H1 (cell line): ENCODE measurements around the gene PIK3R1. TPM values are rescaled to one million over a fixed set of nuclear protein-coding genes. Genes with fewer than 3 reads are reported as not detected.

ENCODE experiments used
- CTCF ChIA-PET: fragments of 300-600 bp; sonication (Branson Sonifier 250); formaldehyde crosslinking; loops from one replicate; lab custom pipeline; 2021; ENCODE audit not compliant: partially characterized antibody; lab: Charles Lee
- POLR2A ChIA-PET: fragments of 300-600 bp; sonication (Branson Sonifier 250); formaldehyde crosslinking; loops from one replicate; lab custom pipeline; 2021; ENCODE audit warnings: inconsistent platforms; ENCODE audit not compliant: partially characterized antibody; lab: Charles Lee
- DNase-seq, 2 experiments: peaks; one replicate each; pipeline versions ENCODE4 v3.0.0 to v3.0.0-alpha.2; 2010 to 2022; ENCODE audit warnings: low spot score in 2 of 2, low read depth in 1 of 2, mixed read lengths in 1 of 2
- FAIRE-seq: peaks from 2 replicates; lab custom pipeline; 2011; peaks lifted over from hg19 to GRCh38; lab: Jason Lieb, UNC
- H2AFZ ChIP-seq: 2 replicates; pipeline ENCODE4 v1.8.1; 2012; ENCODE audit warnings: low read length, inconsistent platforms
- H2AK5ac ChIP-seq: 2 replicates; pipeline ENCODE4 v1.6.1; 2013; ENCODE audit warnings: low read depth, low read length
- H2BK120ac ChIP-seq: replicated peaks from 2 replicates; pipeline ENCODE3; 2013; ENCODE audit warnings: low read depth, low read length, inconsistent platforms
- H2BK12ac ChIP-seq: 2 replicates; pipeline ENCODE4 v1.6.1; 2013; ENCODE audit warnings: low read depth, low read length
- H2BK15ac ChIP-seq: 2 replicates; pipeline ENCODE4 v1.6.1; 2013; ENCODE audit warnings: low read length
- H2BK20ac ChIP-seq: 2 replicates; pipeline ENCODE4 v1.6.1; 2013; ENCODE audit warnings: low read length
- H2BK5ac ChIP-seq: 2 replicates; pipeline ENCODE4 v1.6.1; 2013; ENCODE audit warnings: low read depth, low read length
- H3K14ac ChIP-seq: 2 replicates; pipeline ENCODE4 v1.6.1; 2013; ENCODE audit warnings: inconsistent platforms; ENCODE audit not compliant: insufficient read length
- H3K18ac ChIP-seq: 2 replicates; pipeline ENCODE4 v1.6.1; 2013; ENCODE audit warnings: low read length; ENCODE audit errors: extremely low read depth
- H3K23ac ChIP-seq: 2 replicates; pipeline ENCODE4 v1.6.1; 2013; ENCODE audit warnings: inconsistent platforms; ENCODE audit not compliant: insufficient read length
- H3K23me2 ChIP-seq: 2 replicates; pipeline ENCODE4 v1.6.1; 2013; ENCODE audit warnings: low read depth, low read length
- H3K27ac ChIP-seq: 2 replicates; pipeline ENCODE4 v1.6.1; 2011; ENCODE audit warnings: low read depth, low read length, inconsistent platforms
- H3K27me3 ChIP-seq, 4 experiments: replicated peaks in 1 of 4; 1 replicate in 1 of 4; 2 replicates in 3 of 4; pipeline versions ENCODE4 v1.6.1 to v1.8.1; 2011 to 2013; ENCODE audit warnings: low read length in 3 of 4, mild to moderate bottlenecking in 3 of 4, inconsistent platforms in 2 of 4, mixed read lengths in 2 of 4, moderate library complexity in 1 of 4; ENCODE audit not compliant: control insufficient read depth in 3 of 4, insufficient read depth in 3 of 4; ENCODE audit errors: extremely low read depth in 1 of 4
- H3K36me3 ChIP-seq, 4 experiments: 2 replicates each; pipeline versions ENCODE4 v1.6.1 to v1.8.1; 2011 to 2013; ENCODE audit warnings: mild to moderate bottlenecking in 4 of 4, low read length in 3 of 4, moderate library complexity in 2 of 4, control low read depth in 1 of 4, inconsistent platforms in 1 of 4; ENCODE audit not compliant: insufficient read depth in 4 of 4, control insufficient read depth in 2 of 4
- H3K4ac ChIP-seq: replicated peaks from 2 replicates; pipeline ENCODE3; 2013; ENCODE audit warnings: low read length, low read depth, mixed read lengths, inconsistent platforms; ENCODE audit not compliant: insufficient read length
- H3K4me1 ChIP-seq, 4 experiments: replicated peaks in 1 of 4; 1 replicate in 1 of 4; 2 replicates in 3 of 4; pipeline versions ENCODE4 v1.6.1 to v1.8.1; 2011 to 2013; ENCODE audit warnings: low read length in 3 of 4, inconsistent platforms in 2 of 4, mixed read lengths in 1 of 4; ENCODE audit not compliant: insufficient read depth in 4 of 4, control insufficient read depth in 3 of 4
- H3K4me2 ChIP-seq, 2 experiments: 2 replicates each; pipeline versions ENCODE4 v1.6.1 to v1.8.1; 2011 to 2013; ENCODE audit warnings: low read depth in 2 of 2, low read length in 2 of 2, control low read depth in 1 of 2, inconsistent platforms in 1 of 2, mild to moderate bottlenecking in 1 of 2; ENCODE audit not compliant: insufficient read depth in 1 of 2
- H3K4me3 ChIP-seq, 4 experiments: fragments of 200-600, 300-600 bp in 1 of 4; sonication (generic), shearing (Covaris generic), sonication (Bioruptor Twin) in 1 of 4; 2 replicates each; pipeline versions ENCODE4 v1.5.1 to v1.8.1; 2011 to 2016; ENCODE audit warnings: low read length in 4 of 4, low read depth in 3 of 4, control low read depth in 2 of 4, inconsistent platforms in 2 of 4, mild to moderate bottlenecking in 2 of 4, mixed read lengths in 1 of 4, moderate library complexity in 1 of 4; ENCODE audit not compliant: insufficient read depth in 2 of 4; ENCODE audit errors: extremely low read depth in 1 of 4
- H3K56ac ChIP-seq: replicated peaks from 2 replicates; pipeline ENCODE3; 2013; ENCODE audit warnings: low read depth, mild to moderate bottlenecking, mixed read lengths, low read length, inconsistent platforms; ENCODE audit not compliant: insufficient read length
- H3K79me1 ChIP-seq: 2 replicates; pipeline ENCODE4 v1.6.1; 2013; ENCODE audit warnings: low read depth, low read length, control low read depth
- H3K79me2 ChIP-seq, 2 experiments: 2 replicates each; pipeline versions ENCODE4 v1.6.1 to v1.8.1; 2012 to 2013; ENCODE audit warnings: low read length in 2 of 2, mild to moderate bottlenecking in 2 of 2, inconsistent platforms in 1 of 2; ENCODE audit not compliant: insufficient read depth in 2 of 2, control insufficient read depth in 1 of 2
- H3K9ac ChIP-seq, 4 experiments: replicated peaks in 1 of 4; 1 replicate in 1 of 4; 2 replicates in 3 of 4; pipeline versions ENCODE4 v1.6.1 to v1.8.1; 2011 to 2013; ENCODE audit warnings: low read depth in 3 of 4, low read length in 3 of 4, control low read depth in 2 of 4, mild to moderate bottlenecking in 2 of 4, moderate library complexity in 2 of 4, inconsistent platforms in 1 of 4; ENCODE audit errors: extremely low read depth in 1 of 4
- H3K9me3 ChIP-seq, 2 experiments: 2 replicates each; pipeline versions ENCODE4 v1.6.1 to v1.8.1; 2012 to 2013; ENCODE audit warnings: mild to moderate bottlenecking in 2 of 2, moderate library complexity in 2 of 2, control low read depth in 1 of 2, inconsistent platforms in 1 of 2, low read depth in 1 of 2, low read length in 1 of 2, mixed read lengths in 1 of 2; ENCODE audit not compliant: insufficient read depth in 2 of 2
- H4K20me1 ChIP-seq, 2 experiments: replicated peaks in 1 of 2; 2 replicates each; pipeline versions ENCODE3 to v1.8.1; 2011 to 2013; ENCODE audit warnings: inconsistent platforms in 2 of 2, low read length in 2 of 2, mild to moderate bottlenecking in 1 of 2; ENCODE audit not compliant: insufficient read depth in 2 of 2, control insufficient read depth in 1 of 2
- H4K5ac ChIP-seq: 2 replicates; pipeline ENCODE4 v1.6.1; 2013; ENCODE audit warnings: low read length, low read depth, mixed read lengths, inconsistent platforms; ENCODE audit not compliant: insufficient read length
- H4K8ac ChIP-seq: 2 replicates; pipeline ENCODE4 v1.8.0; 2013; ENCODE audit warnings: mild to moderate bottlenecking, moderate library complexity, low read length, inconsistent platforms; ENCODE audit not compliant: insufficient read depth; ENCODE audit errors: extremely low read depth
- H4K91ac ChIP-seq: replicated peaks from 2 replicates; pipeline ENCODE3; 2013; ENCODE audit warnings: low read length, mixed read lengths, inconsistent platforms; ENCODE audit not compliant: insufficient read length
- SIX5 ChIP-seq: IDR thresholded peaks from 2 replicates; pipeline ENCODE4 v1.6.1; 2011; ENCODE audit warnings: mild to moderate bottlenecking, low read depth, low read length
- WGBS, 2 experiments: shearing (Covaris generic) in 1 of 2; methylation state at CpG; one replicate each; pipeline versions ENCODE4 v1.1.6 to v1.1.7; 2013 to 2015; ENCODE audit warnings: low lambda C conversion rate in 2 of 2, mixed read lengths in 2 of 2, inconsistent platforms in 1 of 2, low coverage in 1 of 2, missing lambda C conversion rate in 1 of 2; ENCODE audit not compliant: insufficient replicate concordance in 2 of 2, insufficient coverage in 1 of 2, insufficient read length in 1 of 2; ENCODE audit errors: extremely low coverage in 1 of 2, missing lambda C conversion rate in 1 of 2; 5-methylcytosine and 5-hydroxymethylcytosine counted together
- polyA plus RNA-seq, 7 experiments: library from polyadenylated mRNA; depleted of rRNA in 3 of 7; stranded (reverse) in 5 of 7; unstranded in 2 of 7; fragments of >200 nt in 5 of 7; fragments of 200-250 nt in 2 of 7; gene quantifications; 1 replicate in 5 of 7; 2 replicates in 1 of 7; 4 replicates in 1 of 7; pipeline versions ENCODE4 v1.2.1 to v1.2.3, GENCODE V29; 2011 to 2013; ENCODE audit warnings: missing spikeins in 2 of 7, mixed read lengths in 2 of 7
- total RNA-seq: library from RNA; stranded (reverse); fragmentation: NEBNext Ultra II Directional; extraction: Animal tissue kit (Norgen Biotek cat#: 25700); gene quantifications from 2 replicates; pipeline ENCODE4 v1.2.1, GENCODE V29; 2021

Gene PIK3R1
- total and polyA plus RNA-seq, 2 of the 8 experiments (the other 6 are each of a cell fraction or from before 2014, with no cell fraction given) = 2.3 to 13.7 TPM

DNA sequence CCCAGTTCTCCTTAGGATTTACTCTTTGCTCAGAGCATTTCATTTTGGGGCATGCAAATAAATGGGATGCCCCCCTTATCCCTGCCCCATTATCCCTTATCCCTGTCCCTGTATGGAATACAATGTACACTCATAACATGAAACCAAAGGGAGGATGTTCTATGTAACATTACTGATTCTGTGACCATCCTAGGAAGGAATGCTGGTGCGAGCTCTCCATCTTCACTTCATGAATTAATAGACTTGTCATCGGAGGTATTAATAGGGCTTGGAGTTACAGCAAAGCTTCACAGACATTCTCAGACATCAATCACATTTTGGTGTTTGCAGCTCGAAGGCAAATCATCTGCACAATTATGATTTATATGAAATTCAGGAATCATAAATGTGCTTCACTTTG, 20.4 kb upstream of the PIK3R1 start:
- H2BK20ac ChIP-seq = 0 out of 2 replicates have a peak overlapping the region, but pooled peaks have one; percentile 23
- TF ChIP-seq SIX5 = no peak
- TF ChIP-seq, all 59 proteins: peak for 0

More for the DNA sequence above, 20.4 kb upstream of the PIK3R1 start:
- Histone ChIP-seq H3K79me1 (no peaks in the 10 kb centered on the region), H3K9me3 (no peaks in the 10 kb centered on the region), H3K56ac (no peak overlapping the region), H2BK120ac (no peak overlapping the region), H3K36me3 (no peaks in the 10 kb centered on the region), H2AFZ (no peak overlapping the region), H3K14ac (no peak overlapping the region), H3K4me3 (no peak overlapping the region), H3K23me2 (no peaks in the 10 kb centered on the region), H3K23ac (no peak overlapping the region), H4K91ac (peak overlapping the region; percentile 11), H4K8ac (no peak overlapping the region), H3K4me2 (no peak overlapping the region; a peak in 1 of 4 replicates), H3K4ac (no peak overlapping the region), H2BK5ac (no peak overlapping the region), H3K18ac (no peak overlapping the region), H3K27me3 (no peaks in the 10 kb centered on the region; a peak in 1 of 7 replicates), H2BK15ac (no peak overlapping the region), H2BK12ac (no peak overlapping the region), H3K9ac (no peak overlapping the region), H3K27ac (no peak overlapping the region), H2AK5ac (no peak overlapping the region), H4K20me1 (no peaks in the 10 kb centered on the region), H3K79me2 (no peaks in the 10 kb centered on the region), H3K4me1 (peaks cover 4 to 17% (median 12%) of the 10 kb centered on the region in 4 experiments; a peak in 4 of 7 replicates), H4K5ac (no peak overlapping the region)
- DNase-seq (no peak), FAIRE-seq (no peak)
- POLR2A ChIA-PET = interaction anchor here (1.6 to 1.9 kb wide), 2 partner anchors 15 to 18 kb away, joined by 4 to 5 read pairs; no protein-coding TSS in a partner anchor
- CTCF ChIA-PET = interaction anchor here (0.7 to 1.9 kb wide), 5 partner anchors 9 to 65 kb away, joined by 3 to 5 read pairs (median 3); no protein-coding TSS in a partner anchor
- whole genome bisulfite sequencing, 2 experiments = 85% methylated on average over 3 of the region's 3 CpGs; no CpG with 5 or more reads in 1 of the 2 experiments
